ENCODE results near the gene ZNF385B.

Gene ZNF385B

GRCh38 chr2:179854891-179855290 is 6.5 kb downstream of the ZNF385B start:
- no peak for DNase-seq

GRCh38 chr2:179853108-179853507 is 8.3 kb downstream of the ZNF385B start:
- no peak for DNase-seq

- no peak for DNase-seq
Observed at GRCh38 chr2:179850188-179850587, 11.2 kb downstream of the ZNF385B start.

GRCh38 chr2:179849719-179850118 is 11.7 kb downstream of the ZNF385B start:
- no peak for DNase-seq

GRCh38 chr2:179843541-179843940 is 17.9 kb downstream of the ZNF385B start:
- no peak for DNase-seq

GRCh38 chr2:179842498-179843153 is 18.8 kb downstream of the ZNF385B start:
- DNase-seq: no peak

- DNase-seq: no peak
Observed at GRCh38 chr2:179840840-179841239, 20.6 kb downstream of the ZNF385B start.

GRCh38 chr2:179837408-179837807 is 24.0 kb downstream of the ZNF385B start:
- DNase-seq: no peak

- DNase-seq: no peak
Observed at GRCh38 chr2:179830043-179830787, 31.2 kb downstream of the ZNF385B start.

GRCh38 chr2:179826297-179826696 is 35.1 kb downstream of the ZNF385B start:
- no peak for DNase-seq

GRCh38 chr2:179825494-179825893 is 35.9 kb downstream of the ZNF385B start:
- no peak for DNase-seq

- no peak for DNase-seq
Observed at GRCh38 chr2:179824961-179825360, 36.5 kb downstream of the ZNF385B start.

GRCh38 chr2:179822540-179822939 is 38.9 kb downstream of the ZNF385B start:
- no peak for DNase-seq

GRCh38 chr2:179818546-179818945 is 42.9 kb downstream of the ZNF385B start:
- no peak for DNase-seq

- no peak for DNase-seq
Observed at GRCh38 chr2:179817181-179817841, 44.1 kb downstream of the ZNF385B start.

- no peak for DNase-seq
Observed at GRCh38 chr2:179814050-179814449, 47.4 kb downstream of the ZNF385B start.

- no peak for DNase-seq
Observed at GRCh38 chr2:179812501-179812900, 48.9 kb downstream of the ZNF385B start.

GRCh38 chr2:179811042-179811441 is 50.4 kb downstream of the ZNF385B start:
- DNase-seq: no peak

GRCh38 chr2:179809606-179810005 is 51.8 kb downstream of the ZNF385B start:
- DNase-seq: no peak

- DNase-seq: no peak
Observed at GRCh38 chr2:179805001-179805400, 56.4 kb downstream of the ZNF385B start.

- DNase-seq: no peak
Observed at GRCh38 chr2:179804206-179804605, 57.2 kb downstream of the ZNF385B start.

- DNase-seq: no peak
Observed at GRCh38 chr2:179802051-179802882, 59.1 kb downstream of the ZNF385B start.

- no peak for DNase-seq
Observed at GRCh38 chr2:179800776-179801175, 60.6 kb downstream of the ZNF385B start.

All from CD4-positive, alpha-beta T cell treated with Interleukin-6 for 4 hours (primary cell).